ENCODE results near the gene ARHGAP4. TPM values are rescaled to one million over a fixed set of nuclear protein-coding genes. Genes with fewer than 3 reads are reported as not detected.

The ARHGAP4 gene
- total RNA-seq, 4 donors from 2014 or later: 2.6 to 10.7 (median 4.4) TPM

GRCh38 chrX:153941336-153942252 is 15.5 kb upstream of the ARHGAP4 start:
- ATAC-seq (no peak), DNase-seq (no peak)
- intact Hi-C loops (cut with DNase I; ENCODE audit: low total_unique reads) (no loop called here), in situ Hi-C loops (cut with MboI; ENCODE audit: low sequenced_read_pairs in 4 of 4) (loop anchor here in 1 of 4 donors (25.0 kb wide), 1 partner anchor 154 kb away; the partner anchor contains the start of genes IDH3G, SRPK3 and SSR4)
- Histone ChIP-seq H3K36me3 (no peaks in the 10 kb centered on the region), H3K27ac (no peak overlapping the region), H3K27me3 (no peaks in the 10 kb centered on the region), H3K4me3 (no peak overlapping the region), H3K4me1 (no peaks in the 10 kb centered on the region), H3K9me3 (no peaks in the 10 kb centered on the region)
- TF ChIP-seq CTCF (IDR thresholded peaks at IDR 0.05 in 4 of 5, conservative IDR thresholded peaks at IDR 0.05 in 1 of 5) (no peak), POLR2A (IDR thresholded peaks at IDR 0.05) (no peak)

GRCh38 chrX:153939573-153939972 is 13.5 kb upstream of the ARHGAP4 start:
- Histone ChIP-seq H3K4me3 (no peak overlapping the region), H3K9me3 (no peaks in the 10 kb centered on the region), H3K36me3 (no peaks in the 10 kb centered on the region), H3K27ac (no peak overlapping the region), H3K4me1 (peaks cover 0 to 5% of the 10 kb centered on the region in 2 donors), H3K27me3 (no peaks in the 10 kb centered on the region)
- intact Hi-C loops (cut with DNase I; ENCODE audit: low total_unique reads) (no loop called here), in situ Hi-C loops (cut with MboI; ENCODE audit: low sequenced_read_pairs in 4 of 4) (loop anchor here in 1 of 4 donors (25.0 kb wide), 1 partner anchor 152 kb away; the partner anchor contains the start of genes IDH3G, SRPK3 and SSR4)
- DNase-seq (no peak), ATAC-seq (no peak)
- TF ChIP-seq POLR2A (IDR thresholded peaks at IDR 0.05) (no peak), CTCF (IDR thresholded peaks at IDR 0.05 in 4 of 5, conservative IDR thresholded peaks at IDR 0.05 in 1 of 5) (no peak)

- no peaks in the 10 kb centered on the region for H3K9me3 ChIP-seq
- TF ChIP-seq CTCF (IDR thresholded peaks at IDR 0.05 in 4 of 5, conservative IDR thresholded peaks at IDR 0.05 in 1 of 5): no peak
- no peak for TF ChIP-seq POLR2A (IDR thresholded peaks at IDR 0.05)
- no peak for DNase-seq
- peaks cover 0 to 12% of the 10 kb centered on the region in 2 donors for H3K4me1 ChIP-seq
- H3K4me3 ChIP-seq: no peak overlapping the region
- no peak for ATAC-seq
- intact Hi-C loops (cut with DNase I; ENCODE audit: low total_unique reads): no loop called here
- H3K27ac ChIP-seq: no peak overlapping the region
- no peaks in the 10 kb centered on the region for H3K27me3 ChIP-seq
- in situ Hi-C loops (cut with MboI; ENCODE audit: low sequenced_read_pairs in 4 of 4): loop anchor here in 1 of 4 donors (25.0 kb wide), 1 partner anchor 151 kb away; the partner anchor contains the start of genes IDH3G, SRPK3 and SSR4
- H3K36me3 ChIP-seq: no peaks in the 10 kb centered on the region
Measured at GRCh38 chrX:153938226-153938786, 12.2 kb upstream of the ARHGAP4 start.

- no peak for DNase-seq
- Histone ChIP-seq H3K9me3 (no peaks in the 10 kb centered on the region), H3K27ac (no peak overlapping the region), H3K4me1 (peaks cover 0 to 13% of the 10 kb centered on the region in 2 donors), H3K27me3 (no peaks in the 10 kb centered on the region), H3K4me3 (no peak overlapping the region), H3K36me3 (peaks cover 0 to 7% of the 10 kb centered on the region in 2 donors)
- intact Hi-C loops (cut with DNase I; ENCODE audit: low total_unique reads) (no loop called here), in situ Hi-C loops (cut with MboI; ENCODE audit: low sequenced_read_pairs in 4 of 4) (loop anchor here in 1 of 4 donors (25.0 kb wide), 1 partner anchor 150 kb away; the partner anchor contains the start of genes IDH3G, SRPK3 and SSR4)
- TF ChIP-seq CTCF (IDR thresholded peaks at IDR 0.05 in 4 of 5, conservative IDR thresholded peaks at IDR 0.05 in 1 of 5) (no peak), POLR2A (IDR thresholded peaks at IDR 0.05) (no peak)
- ATAC-seq: no peak
Measured at GRCh38 chrX:153937056-153937455, 11.0 kb upstream of the ARHGAP4 start.
